Activated naive CD4-positive, alpha-beta T cell treated with anti-CD3 and anti-CD28 coated beads for 36 hours (primary cell): ENCODE results near the gene A2ML1. TPM values are rescaled to one million over a fixed set of nuclear protein-coding genes. Genes with fewer than 3 reads are reported as not detected.
A peak's percentile ranks its signal among the peaks of the same experiment; 100 is the strongest.
"Not testable (repeated sequence)": the region's sequence is repeated elsewhere in the genome, so short reads cannot be mapped to it uniquely, and the experiment has no call there.

ENCODE experiments used
- CTCF ChIA-PET: fragments of 350-600 bp; sonication (Branson Sonifier 250); formaldehyde crosslinking; loops from one replicate; lab custom pipeline; 2021; ENCODE audit warnings: antibody characterized with exemption; lab: Charles Lee
- DNase-seq: peaks from one replicate; pipeline ENCODE4 v3.0.0-alpha.2; 2020
- H3K27ac Mint-ChIP-seq: one replicate; pipeline ENCODE4 v1.8.0; 2021; ENCODE audit warnings: mild to moderate bottlenecking, mixed read lengths
- H3K27me3 Mint-ChIP-seq: one replicate; pipeline ENCODE4 v1.8.0; 2021; ENCODE audit warnings: low read depth, mixed read lengths
- H3K36me3 Mint-ChIP-seq: one replicate; pipeline ENCODE4 v1.8.0; 2021; ENCODE audit warnings: low read depth, mixed read lengths
- H3K4me1 Mint-ChIP-seq: one replicate; pipeline ENCODE4 v1.8.0; 2021; ENCODE audit warnings: low read depth, mixed read lengths
- H3K4me3 Mint-ChIP-seq: one replicate; pipeline ENCODE4 v1.8.0; 2021; ENCODE audit warnings: mild to moderate bottlenecking, moderate library complexity, mixed read lengths
- H3K9me3 Mint-ChIP-seq: one replicate; pipeline ENCODE4 v1.8.0; 2021; ENCODE audit warnings: mixed read lengths
- intact Hi-C: fragments of 100-400 bp; cut with micrococcal nuclease; formaldehyde crosslinking; loops from one replicate; pipeline ENCODE4 v1.15.1; 2023
- total RNA-seq, 2 experiments: library from RNA; stranded (reverse); gene quantifications; one replicate each; pipeline ENCODE4 v1.2.3, GENCODE V29; 2021

A2ML1 gene
- total RNA-seq = not detected

GRCh38 chr12:8822298-8822697 is at the start of gene A2ML1:
Gene A2ML1, plus strand, starts transcription at chr12:8822621. Its CDS starts 31 bp downstream, at chr12:8822652.
- peaks cover under 1% of the 10 kb centered on the region for H3K27me3 Mint-ChIP-seq
- H3K9me3 Mint-ChIP-seq = peaks cover 4% of the 10 kb centered on the region
- no peak for DNase-seq
- H3K4me3 Mint-ChIP-seq = no peak within 1 kb of the TSS
- CTCF ChIA-PET = interaction anchor here (0.7 to 1.2 kb wide), 3 partner anchors 139 to 228 kb away, joined by 3 to 4 read pairs (median 4); no protein-coding TSS in a partner anchor
- intact Hi-C loops = no loop called here
- no peak within 1 kb of the TSS for H3K27ac Mint-ChIP-seq
- no peaks in the 10 kb centered on the region for H3K36me3 Mint-ChIP-seq
- peaks cover under 1% of the 10 kb centered on the region for H3K4me1 Mint-ChIP-seq

GRCh38 chr12:8773461-8773860 is 49.0 kb upstream of the A2ML1 start:
- intact Hi-C loops = no loop called here
- CTCF ChIA-PET = no interaction called here
- no peaks in the 10 kb centered on the region for H3K27me3 Mint-ChIP-seq
- no peak overlapping the region for H3K4me3 Mint-ChIP-seq
- H3K4me1 Mint-ChIP-seq = no peaks in the 10 kb centered on the region
- H3K9me3 Mint-ChIP-seq = no peaks in the 10 kb centered on the region
- peaks cover 2% of the 10 kb centered on the region for H3K36me3 Mint-ChIP-seq
- H3K27ac Mint-ChIP-seq = no peak overlapping the region
- no peak for DNase-seq

- H3K4me3 Mint-ChIP-seq = no peak overlapping the region
- intact Hi-C loops = no loop called here
- CTCF ChIA-PET = no interaction called here
Observed at GRCh38 chr12:8779281-8779680, 43.1 kb upstream of the A2ML1 start.

GRCh38 chr12:8779862-8780261 is 42.6 kb upstream of the A2ML1 start:
- H3K9me3 Mint-ChIP-seq = no peaks in the 10 kb centered on the region
- H3K27me3 Mint-ChIP-seq = no peaks in the 10 kb centered on the region
- no peak overlapping the region for H3K27ac Mint-ChIP-seq
- H3K4me3 Mint-ChIP-seq = no peak overlapping the region
- CTCF ChIA-PET = no interaction called here
- H3K4me1 Mint-ChIP-seq = no peaks in the 10 kb centered on the region
- no peak for DNase-seq
- peaks cover 2% of the 10 kb centered on the region for H3K36me3 Mint-ChIP-seq
- intact Hi-C loops = loop anchor here (1.0 to 2.0 kb wide), 3 partner anchors 81 to 269 kb away; no protein-coding TSS in a partner anchor

More at GRCh38 chr12:8779281-8779680, 43.1 kb upstream of the A2ML1 start:
- Mint-ChIP-seq H3K36me3 (peaks cover 2% of the 10 kb centered on the region), H3K27ac (no peak overlapping the region), H3K27me3 (no peaks in the 10 kb centered on the region), H3K9me3 (no peaks in the 10 kb centered on the region), H3K4me1 (no peaks in the 10 kb centered on the region)
- no peak for DNase-seq

GRCh38 chr12:8780389-8780788 is 42.0 kb upstream of the A2ML1 start:
- Mint-ChIP-seq H3K4me1 (no peaks in the 10 kb centered on the region), H3K4me3 (no peak overlapping the region), H3K36me3 (no peaks in the 10 kb centered on the region), H3K27ac (no peak overlapping the region), H3K27me3 (no peaks in the 10 kb centered on the region), H3K9me3 (no peaks in the 10 kb centered on the region)
- CTCF ChIA-PET = no interaction called here
- intact Hi-C loops = loop anchor here (1.0 to 2.0 kb wide), 3 partner anchors 80 to 269 kb away; no protein-coding TSS in a partner anchor
- peak; percentile 6 for DNase-seq

- intact Hi-C loops = loop anchor here (2.0 kb wide), 1 partner anchor 79 kb away; no protein-coding TSS in a partner anchor
Observed at GRCh38 chr12:8781381-8782127, 40.9 kb upstream of the A2ML1 start.

GRCh38 chr12:8784290-8784888 is 38.0 kb upstream of the A2ML1 start:
- H3K9me3 Mint-ChIP-seq = no peaks in the 10 kb centered on the region
- CTCF ChIA-PET = no interaction called here

More at GRCh38 chr12:8781381-8782127, 40.9 kb upstream of the A2ML1 start:
- CTCF ChIA-PET = interaction anchor here (1.0 kb wide), 1 partner anchor 15 kb away, joined by 3 read pairs; no protein-coding TSS in a partner anchor
- Mint-ChIP-seq H3K4me3 (no peak overlapping the region), H3K4me1 (no peaks in the 10 kb centered on the region), H3K9me3 (no peaks in the 10 kb centered on the region), H3K27ac (no peak overlapping the region), H3K27me3 (no peaks in the 10 kb centered on the region), H3K36me3 (no peaks in the 10 kb centered on the region)
- no peak for DNase-seq

GRCh38 chr12:8785499-8785898 is 36.9 kb upstream of the A2ML1 start:
- Mint-ChIP-seq H3K4me1 (no peaks in the 10 kb centered on the region), H3K4me3 (no peak overlapping the region), H3K27ac (no peak overlapping the region), H3K9me3 (no peaks in the 10 kb centered on the region), H3K27me3 (no peaks in the 10 kb centered on the region), H3K36me3 (no peaks in the 10 kb centered on the region)
- intact Hi-C loops = no loop called here
- CTCF ChIA-PET = interaction anchor here (0.6 kb wide), 1 partner anchor 281 kb away, joined by 4 read pairs; no protein-coding TSS in a partner anchor
- DNase-seq = no peak

More at GRCh38 chr12:8784290-8784888, 38.0 kb upstream of the A2ML1 start:
- no peaks in the 10 kb centered on the region for H3K4me1 Mint-ChIP-seq
- no peak for DNase-seq
- no peak overlapping the region for H3K27ac Mint-ChIP-seq
- no peaks in the 10 kb centered on the region for H3K36me3 Mint-ChIP-seq
- H3K27me3 Mint-ChIP-seq = no peaks in the 10 kb centered on the region
- H3K4me3 Mint-ChIP-seq = no peak overlapping the region
- intact Hi-C loops = no loop called here

GRCh38 chr12:8787206-8787605 is 35.2 kb upstream of the A2ML1 start:
- H3K9me3 Mint-ChIP-seq, intact Hi-C loops, H3K4me1 Mint-ChIP-seq: not testable (repeated sequence)

GRCh38 chr12:8788706-8789105 is 33.7 kb upstream of the A2ML1 start:
- intact Hi-C loops, H3K36me3 Mint-ChIP-seq, H3K27ac Mint-ChIP-seq, H3K27me3 Mint-ChIP-seq, DNase-seq, H3K4me1 Mint-ChIP-seq, H3K9me3 Mint-ChIP-seq, CTCF ChIA-PET: not testable (repeated sequence)
- peak overlapping the region; percentile 60 for H3K4me3 Mint-ChIP-seq

More at GRCh38 chr12:8787206-8787605, 35.2 kb upstream of the A2ML1 start:
- H3K27me3 Mint-ChIP-seq, H3K4me3 Mint-ChIP-seq, H3K36me3 Mint-ChIP-seq, DNase-seq, CTCF ChIA-PET, H3K27ac Mint-ChIP-seq: not testable (repeated sequence)

- H3K27ac Mint-ChIP-seq, H3K36me3 Mint-ChIP-seq, H3K4me1 Mint-ChIP-seq, H3K27me3 Mint-ChIP-seq, CTCF ChIA-PET, H3K4me3 Mint-ChIP-seq, intact Hi-C loops, H3K9me3 Mint-ChIP-seq, DNase-seq: not testable (repeated sequence)
Observed at GRCh38 chr12:8789341-8790013, 32.9 kb upstream of the A2ML1 start.

GRCh38 chr12:8793226-8793625 is 29.2 kb upstream of the A2ML1 start:
- H3K36me3 Mint-ChIP-seq = not testable (repeated sequence)

More at GRCh38 chr12:8793226-8793625, 29.2 kb upstream of the A2ML1 start:
- H3K27ac Mint-ChIP-seq, H3K27me3 Mint-ChIP-seq, intact Hi-C loops, H3K4me3 Mint-ChIP-seq, H3K4me1 Mint-ChIP-seq, CTCF ChIA-PET, H3K9me3 Mint-ChIP-seq, DNase-seq: not testable (repeated sequence)
